ENCODE data around the gene VSTM2A.

The VSTM2A gene

GRCh38 chr7:54615537-54615936, 73.4 kb downstream of the VSTM2A start:
- no peak for FAIRE-seq

More at GRCh38 chr7:54615537-54615936, 73.4 kb downstream of the VSTM2A start:
- DNase-seq (ENCODE audit: low spot score), result no peak
